Astrocyte (in vitro differentiated cells and primary cell): Measurements from ENCODE around the gene MYL3. TPM values are rescaled to one million over a fixed set of nuclear protein-coding genes. Genes with fewer than 3 reads are reported as not detected.
A peak's percentile ranks its signal among the peaks of the same experiment; 100 is the strongest.

Source experiments
- DNase-seq: peaks from one replicate; pipeline ENCODE4 v3.0.0-alpha.2; 2010; ENCODE audit warnings: low read depth
- FAIRE-seq: peaks from 2 replicates; lab custom pipeline; 2011; peaks lifted over from hg19 to GRCh38; lab: Jason Lieb, UNC
- H2AFZ ChIP-seq: 2 replicates; pipeline ENCODE4 v1.6.0; 2012; ENCODE audit warnings: low read depth, low read length, inconsistent platforms
- H3K27ac ChIP-seq: 2 replicates; pipeline ENCODE4 v1.5.1; 2011; ENCODE audit warnings: low read depth, low read length, inconsistent platforms
- H3K27me3 ChIP-seq: 2 replicates; pipeline ENCODE4 v1.6.0; 2011; ENCODE audit warnings: low read length, inconsistent platforms; ENCODE audit not compliant: insufficient read depth
- H3K36me3 ChIP-seq: 2 replicates; pipeline ENCODE4 v1.5.1; 2011; ENCODE audit warnings: low read length, inconsistent platforms; ENCODE audit not compliant: insufficient read depth
- H3K4me1 ChIP-seq: 2 replicates; pipeline ENCODE4 v1.5.1; 2011; ENCODE audit warnings: low read length, inconsistent platforms; ENCODE audit not compliant: insufficient read depth
- H3K4me2 ChIP-seq: 2 replicates; pipeline ENCODE4 v1.6.0; 2012; ENCODE audit warnings: low read length, inconsistent platforms
- H3K4me3 ChIP-seq: 2 replicates; pipeline ENCODE4 v1.5.1; 2011; ENCODE audit warnings: low read depth, mild to moderate bottlenecking, low read length, inconsistent platforms; ENCODE audit not compliant: insufficient read depth
- H3K79me2 ChIP-seq: 2 replicates; pipeline ENCODE4 v1.6.0; 2012; ENCODE audit warnings: mild to moderate bottlenecking, low read length, inconsistent platforms; ENCODE audit not compliant: insufficient read depth
- H3K9ac ChIP-seq: 2 replicates; pipeline ENCODE4 v1.6.0; 2012; ENCODE audit warnings: mild to moderate bottlenecking, low read length, inconsistent platforms
- H3K9me3 ChIP-seq: 2 replicates; pipeline ENCODE4 v1.5.1; 2012; ENCODE audit warnings: low read depth, mild to moderate bottlenecking, low read length, inconsistent platforms; ENCODE audit not compliant: insufficient read depth
- H4K20me1 ChIP-seq: 2 replicates; pipeline ENCODE4 v1.6.0; 2012; ENCODE audit warnings: low read length, inconsistent platforms; ENCODE audit not compliant: insufficient read depth
- H3K27ac Mint-ChIP-seq: one replicate; pipeline ENCODE4 v1.8.0; 2021; ENCODE audit warnings: mild to moderate bottlenecking, mixed read lengths; ENCODE audit not compliant: unreplicated experiment
- H3K27me3 Mint-ChIP-seq: one replicate; pipeline ENCODE4 v1.8.0; 2021; ENCODE audit warnings: low read depth, mixed read lengths; ENCODE audit not compliant: unreplicated experiment
- H3K36me3 Mint-ChIP-seq: one replicate; pipeline ENCODE4 v1.8.0; 2021; ENCODE audit warnings: low read depth, mixed read lengths; ENCODE audit not compliant: unreplicated experiment
- H3K4me1 Mint-ChIP-seq: one replicate; pipeline ENCODE4 v1.8.0; 2021; ENCODE audit warnings: low read depth, mixed read lengths; ENCODE audit not compliant: unreplicated experiment
- H3K4me3 Mint-ChIP-seq: one replicate; pipeline ENCODE4 v1.8.0; 2021; ENCODE audit warnings: mild to moderate bottlenecking, moderate library complexity, mixed read lengths; ENCODE audit not compliant: unreplicated experiment
- H3K9me3 Mint-ChIP-seq: one replicate; pipeline ENCODE4 v1.8.0; 2021; ENCODE audit warnings: mild to moderate bottlenecking, mixed read lengths; ENCODE audit not compliant: unreplicated experiment
- EZH2 ChIP-seq: IDR thresholded peaks from 2 replicates; pipeline ENCODE4 v1.6.1; 2012; ENCODE audit warnings: mild to moderate bottlenecking, low read length, inconsistent platforms; ENCODE audit not compliant: insufficient read depth
- total RNA-seq: library from RNA; stranded (reverse); gene quantifications from 2 replicates; pipeline ENCODE4 v1.2.1, GENCODE V29; 2021
- TF ChIP-seq, protein P1 (sequence below): IDR thresholded peaks from 2 replicates; pipeline ENCODE4 v1.5.1; 2011; ENCODE audit warnings: low read depth, mild to moderate bottlenecking, inconsistent platforms, low read length, moderate library complexity; ENCODE audit not compliant: insufficient read depth

The MYL3 gene
- total RNA-seq, 1 donor from 2014 or later = 0.89 TPM

GRCh38 chr3:46877406-46878125 lies 14.3 kb upstream of the MYL3 start, which contains the start of gene PTH1R:
TSS of gene PTH1R (plus strand) at chr3:46877721. CDS start at chr3:46883560, 5,839 bp downstream.
- Histone ChIP-seq H3K27ac (no peak within 1 kb of the TSS), H3K36me3 (no peaks in the 10 kb centered on the region), H3K9ac (no peak within 1 kb of the TSS), H3K4me2 (no peak within 1 kb of the TSS), H3K4me1 (peaks cover 4% of the 10 kb centered on the region), H3K9me3 (no peaks in the 10 kb centered on the region), H4K20me1 (no peaks in the 10 kb centered on the region), H3K27me3 (peaks cover 16% of the 10 kb centered on the region), H3K79me2 (no peaks in the 10 kb centered on the region), H3K4me3 (no peak within 1 kb of the TSS), H2AFZ (no peak within 1 kb of the TSS)
- Mint-ChIP-seq H3K27ac (peak within 1 kb of the TSS; percentile 93), H3K9me3 (no peaks in the 10 kb centered on the region), H3K4me3 (no peak within 1 kb of the TSS), H3K27me3 (peaks cover 30% of the 10 kb centered on the region), H3K36me3 (no peaks in the 10 kb centered on the region), H3K4me1 (peaks cover 16% of the 10 kb centered on the region)
- FAIRE-seq = no peak
- DNase-seq = no peak
- TF ChIP-seq, protein P1, sequence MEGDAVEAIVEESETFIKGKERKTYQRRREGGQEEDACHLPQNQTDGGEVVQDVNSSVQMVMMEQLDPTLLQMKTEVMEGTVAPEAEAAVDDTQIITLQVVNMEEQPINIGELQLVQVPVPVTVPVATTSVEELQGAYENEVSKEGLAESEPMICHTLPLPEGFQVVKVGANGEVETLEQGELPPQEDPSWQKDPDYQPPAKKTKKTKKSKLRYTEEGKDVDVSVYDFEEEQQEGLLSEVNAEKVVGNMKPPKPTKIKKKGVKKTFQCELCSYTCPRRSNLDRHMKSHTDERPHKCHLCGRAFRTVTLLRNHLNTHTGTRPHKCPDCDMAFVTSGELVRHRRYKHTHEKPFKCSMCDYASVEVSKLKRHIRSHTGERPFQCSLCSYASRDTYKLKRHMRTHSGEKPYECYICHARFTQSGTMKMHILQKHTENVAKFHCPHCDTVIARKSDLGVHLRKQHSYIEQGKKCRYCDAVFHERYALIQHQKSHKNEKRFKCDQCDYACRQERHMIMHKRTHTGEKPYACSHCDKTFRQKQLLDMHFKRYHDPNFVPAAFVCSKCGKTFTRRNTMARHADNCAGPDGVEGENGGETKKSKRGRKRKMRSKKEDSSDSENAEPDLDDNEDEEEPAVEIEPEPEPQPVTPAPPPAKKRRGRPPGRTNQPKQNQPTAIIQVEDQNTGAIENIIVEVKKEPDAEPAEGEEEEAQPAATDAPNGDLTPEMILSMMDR = no peak
- no peak for TF ChIP-seq EZH2

DNA sequence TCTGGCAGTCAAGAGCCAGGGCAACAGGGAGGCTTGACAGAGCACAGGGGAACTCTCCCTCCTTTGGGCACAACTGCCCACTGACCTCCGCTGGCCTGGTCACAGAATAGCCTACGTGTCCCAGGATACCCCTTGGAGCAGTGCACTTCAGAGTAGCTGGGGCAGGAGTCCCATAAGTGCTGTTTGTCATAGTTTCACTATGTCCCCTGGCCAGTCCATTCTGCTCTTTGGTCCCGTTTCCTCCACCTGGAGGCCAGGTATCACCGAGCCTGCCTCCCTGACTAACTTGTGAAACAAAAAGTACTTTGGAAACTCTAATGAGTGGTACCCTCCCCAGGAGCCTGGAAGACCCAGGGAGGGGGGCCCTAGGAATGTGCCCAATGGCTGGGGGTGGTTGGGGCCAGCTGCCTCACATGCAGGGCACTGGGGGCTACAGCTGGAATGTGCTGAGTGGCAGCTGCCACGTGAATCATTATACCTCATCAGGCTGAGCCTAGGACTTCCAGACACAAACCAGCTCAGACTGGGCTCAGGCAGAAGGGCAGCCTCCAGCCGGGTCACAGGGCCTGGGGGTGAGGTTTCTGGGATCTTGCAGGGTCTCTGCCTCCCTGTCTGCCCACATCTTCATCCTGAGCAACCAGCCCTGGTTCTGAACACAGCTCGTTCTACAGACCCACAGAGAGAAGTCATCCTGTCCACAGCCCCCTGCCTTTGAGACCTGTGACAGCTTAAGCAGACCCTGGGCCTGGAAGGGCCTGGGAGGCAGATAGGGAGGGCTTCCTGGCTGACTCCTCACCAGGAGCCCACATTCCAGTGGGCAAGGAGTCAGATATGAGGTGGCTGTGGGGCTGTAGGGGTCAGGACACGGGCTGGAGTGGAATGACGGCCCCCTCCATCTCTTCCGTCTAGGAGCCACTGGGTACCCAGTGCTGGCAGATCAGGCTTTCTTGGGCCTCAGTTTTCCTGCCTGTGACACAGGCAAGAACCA lies 13.4 kb upstream of the MYL3 start:
- no peak overlapping the region for H3K4me3 ChIP-seq
- TF ChIP-seq, protein P1 = no peak
- no peak overlapping the region for H2AFZ ChIP-seq
- no peak overlapping the region for H3K9ac ChIP-seq
- Mint-ChIP-seq H3K36me3 (no peaks in the 10 kb centered on the region), H3K4me1 (peaks cover 16% of the 10 kb centered on the region), H3K27me3 (peaks cover 36% of the 10 kb centered on the region), H3K27ac (peak overlapping the region; percentile 93), H3K4me3 (no peak overlapping the region), H3K9me3 (no peaks in the 10 kb centered on the region)
- no peaks in the 10 kb centered on the region for H3K36me3 ChIP-seq
- no peaks in the 10 kb centered on the region for H3K4me1 ChIP-seq
- H3K27me3 ChIP-seq = peaks cover 19% of the 10 kb centered on the region
- no peak for DNase-seq
- H3K27ac ChIP-seq = no peak overlapping the region
- FAIRE-seq = no peak
- no peaks in the 10 kb centered on the region for H3K9me3 ChIP-seq
- no peaks in the 10 kb centered on the region for H4K20me1 ChIP-seq
- H3K4me2 ChIP-seq = no peak overlapping the region
- H3K79me2 ChIP-seq = no peaks in the 10 kb centered on the region
